Nephron progenitor cell (in vitro differentiated cells): Measurements from ENCODE around the gene RSAD1.

ENCODE experiments used
- DNase-seq: peaks from one replicate; pipeline ENCODE4 v3.0.0; 2021
- H3K27ac Mint-ChIP-seq: 2 replicates; pipeline ENCODE4 v1.8.0; 2021; ENCODE audit warnings: mild to moderate bottlenecking, moderate library complexity, mixed read lengths
- H3K27me3 Mint-ChIP-seq: 2 replicates; pipeline ENCODE4 v1.8.0; 2021; ENCODE audit warnings: mild to moderate bottlenecking, low read depth, mixed read lengths; ENCODE audit not compliant: poor library complexity
- H3K36me3 Mint-ChIP-seq: 2 replicates; pipeline ENCODE4 v1.8.0; 2021; ENCODE audit warnings: low read depth, mixed read lengths
- H3K4me1 Mint-ChIP-seq: 2 replicates; pipeline ENCODE4 v1.8.0; 2021; ENCODE audit warnings: mixed read lengths
- H3K4me3 Mint-ChIP-seq: 2 replicates; pipeline ENCODE4 v1.8.0; 2021; ENCODE audit warnings: mild to moderate bottlenecking, moderate library complexity, mixed read lengths
- H3K9me3 Mint-ChIP-seq: 2 replicates; pipeline ENCODE4 v1.8.0; 2021; ENCODE audit warnings: mild to moderate bottlenecking, moderate library complexity, mixed read lengths
- CTCF ChIP-seq: fragments of 200-600 bp; sonication (generic); IDR thresholded peaks from 2 replicates; pipeline ENCODE4 v1.5.0; 2021; ENCODE audit warnings: antibody characterized with exemption

The RSAD1 gene

GRCh38 chr17:50501054-50501453 lies 22.4 kb downstream of the RSAD1 start:
- peak; percentile 39 for DNase-seq
- H3K4me1 Mint-ChIP-seq: peaks cover 46% of the 10 kb centered on the region
- no peaks in the 10 kb centered on the region for H3K9me3 Mint-ChIP-seq
- H3K27me3 Mint-ChIP-seq: peaks cover 3% of the 10 kb centered on the region
- H3K27ac Mint-ChIP-seq: no peak overlapping the region
- H3K36me3 Mint-ChIP-seq: no peaks in the 10 kb centered on the region
- no peak overlapping the region for H3K4me3 Mint-ChIP-seq
- TF ChIP-seq CTCF: peak; percentile 43

GRCh38 chr17:50502301-50502990 lies 23.8 kb downstream of the RSAD1 start:
- Mint-ChIP-seq H3K27ac (peak overlapping the region; percentile 33), H3K9me3 (no peaks in the 10 kb centered on the region), H3K36me3 (no peaks in the 10 kb centered on the region), H3K4me3 (no peak overlapping the region), H3K27me3 (peaks cover 9% of the 10 kb centered on the region), H3K4me1 (peaks cover 51% of the 10 kb centered on the region)
- no peak for DNase-seq
- TF ChIP-seq CTCF: no peak

- H3K27me3 Mint-ChIP-seq: peaks cover 15% of the 10 kb centered on the region
- no peak for DNase-seq
- no peaks in the 10 kb centered on the region for H3K36me3 Mint-ChIP-seq
- H3K27ac Mint-ChIP-seq: peak overlapping the region; percentile 62
- TF ChIP-seq CTCF: no peak
- H3K4me1 Mint-ChIP-seq: peaks cover 74% of the 10 kb centered on the region
- no peaks in the 10 kb centered on the region for H3K9me3 Mint-ChIP-seq
- peak overlapping the region; percentile 55 for H3K4me3 Mint-ChIP-seq
Measured at GRCh38 chr17:50505591-50506130, 27.0 kb downstream of the RSAD1 start.

- Mint-ChIP-seq H3K27me3 (peaks cover 15% of the 10 kb centered on the region), H3K27ac (no peak overlapping the region), H3K9me3 (no peaks in the 10 kb centered on the region), H3K4me1 (peaks cover 80% of the 10 kb centered on the region), H3K36me3 (no peaks in the 10 kb centered on the region), H3K4me3 (no peak overlapping the region)
- no peak for TF ChIP-seq CTCF
- no peak for DNase-seq
Measured at GRCh38 chr17:50506298-50506697, 27.6 kb downstream of the RSAD1 start.

GRCh38 chr17:50507871-50508572 lies 29.4 kb downstream of the RSAD1 start, which contains the start of gene MYCBPAP:
TSS of gene MYCBPAP (plus strand) at chr17:50508439. CDS start at chr17:50508675, 236 bp downstream.
- Mint-ChIP-seq H3K27me3 (peaks cover 15% of the 10 kb centered on the region), H3K4me1 (peaks cover 73% of the 10 kb centered on the region), H3K9me3 (no peaks in the 10 kb centered on the region), H3K27ac (no peak within 1 kb of the TSS), H3K36me3 (no peaks in the 10 kb centered on the region), H3K4me3 (peak within 1 kb of the TSS; percentile 87)
- DNase-seq: peak; percentile 88
- TF ChIP-seq CTCF: no peak
